SK-N-SH (cell line): ENCODE results near the gene ANXA9. TPM values are rescaled to one million over a fixed set of nuclear protein-coding genes. Genes with fewer than 3 reads are reported as not detected.

Experiments used
- CTCF ChIA-PET: fragments of 300-600, 350-600 bp; formaldehyde crosslinking; extraction: SDS; loops from one replicate; lab custom pipeline; 2021; lab: Yijun Ruan, JAX
- POLR2A ChIA-PET: fragments of 350-600 bp; sonication (Branson Sonifier 250); formaldehyde crosslinking; extraction: SDS; loops from one replicate; lab custom pipeline; 2020; ENCODE audit warnings: antibody characterized with exemption, inconsistent platforms; lab: Yijun Ruan, JAX
- DNase-seq: peaks from one replicate; pipeline ENCODE4 v3.0.0; 2012
- H2AFZ ChIP-seq: fragments of 200-600 bp; sonication (generic); 2 replicates; pipeline ENCODE4 v1.8.1; 2016; ENCODE audit warnings: antibody characterized with exemption, mild to moderate bottlenecking, low read depth
- H3F3A ChIP-seq: fragments of 200-600 bp; sonication (generic); replicated peaks from 2 replicates; pipeline ENCODE3; 2016; ENCODE audit warnings: antibody characterized with exemption, mild to moderate bottlenecking; ENCODE audit not compliant: insufficient read depth
- H3K27ac ChIP-seq, 2 experiments: fragments of 200-500 bp in 1 of 2; fragments of 200-600 bp in 1 of 2; sonication (Bioruptor generic) in 1 of 2; sonication (generic), shearing (Covaris generic) in 1 of 2; 2 replicates each; pipeline versions ENCODE4 v1.5.1 to v1.6.1; 2014 to 2016; ENCODE audit warnings: low read depth in 2 of 2, inconsistent platforms in 1 of 2, low read length in 1 of 2, mild to moderate bottlenecking in 1 of 2, mixed read lengths in 1 of 2
- H3K27me3 ChIP-seq: fragments of 200-600 bp; sonication (generic), shearing (Covaris generic); 2 replicates; pipeline ENCODE4 v1.6.1; 2016; ENCODE audit warnings: mixed run types; ENCODE audit not compliant: insufficient read depth
- H3K36me3 ChIP-seq, 2 experiments: fragments of 200-500 bp in 1 of 2; fragments of 200-600 bp in 1 of 2; sonication (Bioruptor generic) in 1 of 2; sonication (generic) in 1 of 2; replicated peaks in 1 of 2; 2 replicates each; pipeline versions ENCODE3 to v1.5.1; 2014 to 2016; ENCODE audit warnings: low read length in 1 of 2, mild to moderate bottlenecking in 1 of 2; ENCODE audit not compliant: insufficient read depth in 2 of 2, control insufficient read depth in 1 of 2
- H3K4me1 ChIP-seq, 2 experiments: fragments of 200-500 bp in 1 of 2; fragments of 200-600 bp in 1 of 2; sonication (Bioruptor generic) in 1 of 2; sonication (generic), shearing (Covaris generic) in 1 of 2; 2 replicates each; pipeline versions ENCODE4 v1.5.1 to v1.6.1; 2014 to 2016; ENCODE audit warnings: low read depth in 1 of 2, low read length in 1 of 2, mixed run types in 1 of 2; ENCODE audit not compliant: insufficient read depth in 2 of 2, control insufficient read depth in 1 of 2
- H3K4me2 ChIP-seq: fragments of 200-600 bp; sonication (generic), shearing (Covaris generic); 2 replicates; pipeline ENCODE4 v1.6.1; 2017; ENCODE audit warnings: mixed run types
- H3K4me3 ChIP-seq, 2 experiments: fragments of 200-500 bp in 1 of 2; fragments of 200-600 bp in 1 of 2; sonication (Bioruptor generic) in 1 of 2; sonication (generic), shearing (Covaris generic) in 1 of 2; 2 replicates each; pipeline versions ENCODE4 v1.5.1 to v1.8.1; 2014 to 2016; ENCODE audit warnings: low read depth in 2 of 2, inconsistent platforms in 1 of 2, low read length in 1 of 2, mild to moderate bottlenecking in 1 of 2, mixed read lengths in 1 of 2, moderate library complexity in 1 of 2
- H3K79me2 ChIP-seq: fragments of 200-600 bp; sonication (generic); 2 replicates; pipeline ENCODE4 v1.8.1; 2017; ENCODE audit warnings: mild to moderate bottlenecking; ENCODE audit not compliant: insufficient read depth
- H3K9ac ChIP-seq: fragments of 200-600 bp; sonication (generic); 2 replicates; pipeline ENCODE4 v1.6.1; 2017; ENCODE audit warnings: mixed run types
- H3K9me2 ChIP-seq: fragments of 200-600 bp; sonication (generic); 2 replicates; pipeline ENCODE4 v1.6.1; 2017; ENCODE audit warnings: mixed run types
- H3K9me3 ChIP-seq: fragments of 200-600 bp; sonication (generic); 2 replicates; pipeline ENCODE4 v1.6.1; 2017; ENCODE audit warnings: mixed run types, mild to moderate bottlenecking, moderate library complexity
- H4K20me1 ChIP-seq: fragments of 200-600 bp; sonication (generic); 2 replicates; pipeline ENCODE4 v1.6.1; 2017; ENCODE audit warnings: mild to moderate bottlenecking, mixed run types; ENCODE audit not compliant: insufficient read depth
- CHD2 ChIP-seq: fragments of 150-350 bp; IDR thresholded peaks from 2 replicates; pipeline ENCODE4 v1.6.1; 2018; ENCODE audit warnings: low read length; ENCODE audit not compliant: partially characterized antibody
- ELF1 ChIP-seq: IDR thresholded peaks from 2 replicates; pipeline ENCODE4 v1.4.0; 2012
- EP300 ChIP-seq, 2 experiments: IDR thresholded peaks; 2 replicates each; pipeline versions ENCODE4 v1.4.0 to v1.6.1; 2012; ENCODE audit warnings: borderline replicate concordance in 1 of 2, low read depth in 1 of 2, low read length in 1 of 2
- FOXJ3 ChIP-seq: sonication (generic); formaldehyde crosslinking; IDR thresholded peaks from 2 replicates; pipeline ENCODE4 v1.5.1; 2020; ENCODE audit warnings: mild to moderate bottlenecking, missing genetic modification reagents
- FOXM1 ChIP-seq: IDR thresholded peaks from 2 replicates; pipeline ENCODE4 v1.4.0; 2012; ENCODE audit warnings: low read depth, mild to moderate bottlenecking
- GABPA ChIP-seq: IDR thresholded peaks from 2 replicates; pipeline ENCODE4 v1.4.0; 2012; ENCODE audit warnings: low read depth, mild to moderate bottlenecking
- GATA2 ChIP-seq: sonication (generic); formaldehyde crosslinking; IDR thresholded peaks from 2 replicates; pipeline ENCODE4 v1.5.0; 2020; ENCODE audit warnings: mild to moderate bottlenecking, missing genetic modification reagents
- NFIC ChIP-seq: IDR thresholded peaks from 2 replicates; pipeline ENCODE4 v1.4.0; 2012; ENCODE audit warnings: borderline replicate concordance
- NRF1 ChIP-seq: IDR thresholded peaks from 2 replicates; pipeline ENCODE4 v1.6.1; 2012; ENCODE audit warnings: low read depth, mild to moderate bottlenecking, low read length
- PBX3 ChIP-seq: IDR thresholded peaks from 2 replicates; pipeline ENCODE4; 2012
- POLR2AphosphoS5 ChIP-seq: IDR thresholded peaks from 2 replicates; pipeline ENCODE4 v1.6.1; 2012; ENCODE audit warnings: low read depth, low read length
- RAD21 ChIP-seq: IDR thresholded peaks from 2 replicates; pipeline ENCODE4 v1.6.1; 2012; ENCODE audit warnings: mild to moderate bottlenecking, low read length
- SIN3A ChIP-seq: IDR thresholded peaks from 2 replicates; pipeline ENCODE4 v1.6.1; 2012; ENCODE audit warnings: low read depth, mild to moderate bottlenecking, low read length, moderate library complexity, borderline replicate concordance
- TAF1 ChIP-seq: IDR thresholded peaks from 2 replicates; pipeline ENCODE4 v1.6.1; 2012; ENCODE audit warnings: low read depth, mild to moderate bottlenecking, low read length, moderate library complexity, borderline replicate concordance
- TCF12 ChIP-seq: IDR thresholded peaks from 2 replicates; pipeline ENCODE4 v1.4.0; 2012
- TEAD4 ChIP-seq: IDR thresholded peaks from 2 replicates; pipeline ENCODE4 v1.4.0; 2012; ENCODE audit warnings: mild to moderate bottlenecking, borderline replicate concordance; ENCODE audit not compliant: insufficient read depth
- ZBTB33 ChIP-seq: IDR thresholded peaks from 2 replicates; pipeline ENCODE4 v1.4.0; 2012; ENCODE audit warnings: low read depth, borderline replicate concordance
- WGBS: methylation state at CpG from one replicate; pipeline ENCODE4 v1.1.6; 2017; ENCODE audit warnings: low lambda C conversion rate; 5-methylcytosine and 5-hydroxymethylcytosine counted together
- polyA plus RNA-seq, 3 experiments: library from polyadenylated mRNA; depleted of rRNA; stranded (reverse); fragments of >200 nt; gene quantifications; 2 replicates each; pipeline ENCODE4 v1.2.3, GENCODE V29; 2012
- TF ChIP-seq, protein P1 (sequence below): IDR thresholded peaks from 2 replicates; pipeline ENCODE4 v1.4.0; 2012; ENCODE audit warnings: low read depth, borderline replicate concordance

ANXA9 gene
- polyA plus RNA-seq, 1 of the 3 experiments (the other 2 are of a cell fraction), result 0.07 TPM

DNA sequence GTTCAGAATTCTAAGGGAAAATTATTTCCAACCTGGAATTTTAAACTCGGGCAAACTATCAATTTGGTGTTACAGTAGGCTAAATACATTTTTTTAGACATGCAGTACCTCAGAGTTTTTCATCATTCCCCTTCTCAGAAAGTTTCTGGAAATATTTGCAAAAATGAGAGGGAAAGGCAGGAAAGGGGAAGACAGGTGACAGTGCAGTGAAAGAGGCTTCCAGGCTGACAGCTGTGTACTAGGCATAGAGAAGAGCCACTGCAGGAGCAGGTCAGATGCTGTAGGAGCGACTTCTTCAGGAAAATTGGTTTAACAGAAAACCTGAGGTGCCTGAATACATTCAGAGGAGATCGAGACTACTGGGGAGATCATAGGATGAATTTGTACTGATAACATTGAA, 27.4 kb upstream of the ANXA9 start:
- POLR2A ChIA-PET, result no interaction called here
- Histone ChIP-seq H3K4me1 (no peaks in the 10 kb centered on the region), H3K36me3 (peaks cover 58 to 59% of the 10 kb centered on the region in 2 experiments)
- TF ChIP-seq NFIC, result no peak
- no peak for TF ChIP-seq CHD2
- TF ChIP-seq POLR2AphosphoS5, result no peak
- no peak for TF ChIP-seq GATA2 (CRISPR knock-in tag)
- TF ChIP-seq SIN3A, result no peak
- TF ChIP-seq TCF12, result no peak
- no peak for TF ChIP-seq FOXM1
- TF ChIP-seq EP300 (IDR thresholded peaks at IDR 0.05; ENCODE audit: borderline replicate concordance in 1 of 2, low read depth in 1 of 2, low read length in 1 of 2), result no peak
- TF ChIP-seq, protein P1, sequence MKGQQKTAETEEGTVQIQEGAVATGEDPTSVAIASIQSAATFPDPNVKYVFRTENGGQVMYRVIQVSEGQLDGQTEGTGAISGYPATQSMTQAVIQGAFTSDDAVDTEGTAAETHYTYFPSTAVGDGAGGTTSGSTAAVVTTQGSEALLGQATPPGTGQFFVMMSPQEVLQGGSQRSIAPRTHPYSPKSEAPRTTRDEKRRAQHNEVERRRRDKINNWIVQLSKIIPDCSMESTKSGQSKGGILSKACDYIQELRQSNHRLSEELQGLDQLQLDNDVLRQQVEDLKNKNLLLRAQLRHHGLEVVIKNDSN, result no peak
- TF ChIP-seq GABPA, result no peak
- no peak for TF ChIP-seq FOXJ3 (CRISPR knock-in tag)
- TF ChIP-seq PBX3, result no peak
- no peak for TF ChIP-seq ZBTB33
- no peak for TF ChIP-seq TAF1
- TF ChIP-seq RAD21, result no peak
- TF ChIP-seq NRF1, result no peak
- TF ChIP-seq ELF1, result no peak
- TF ChIP-seq TEAD4, result no peak
- TF ChIP-seq, all 33 proteins: peak for 0
- Histone ChIP-seq H3K27ac (no peak overlapping the region), H3K9ac (no peak overlapping the region), H4K20me1 (no peaks in the 10 kb centered on the region), H3K79me2 (no peaks in the 10 kb centered on the region), H3K9me3 (no peaks in the 10 kb centered on the region), H3K4me2 (no peak overlapping the region), H3K27me3 (no peaks in the 10 kb centered on the region), H3F3A (peaks cover 4% of the 10 kb centered on the region), H3K4me3 (no peak overlapping the region), H3K9me2 (no peaks in the 10 kb centered on the region), H2AFZ (no peak overlapping the region)
- DNase-seq, result no peak
- CTCF ChIA-PET, result no interaction called here
- WGBS, result 91% methylated on average over 3 of the region's 3 CpGs
